RCC 7860 (cell line): ENCODE data around the gene NPHP4.
"Not testable (repeated sequence)": the region's sequence is repeated elsewhere in the genome, so short reads cannot be mapped to it uniquely, and the experiment has no call there.

Experiments
- DNase-seq: peaks from one replicate; pipeline ENCODE4 v3.0.0-alpha.2; 2015; ENCODE audit warnings: low spot score
- FAIRE-seq: peaks from 2 replicates; lab custom pipeline; 2012; peaks lifted over from hg19 to GRCh38; lab: Jason Lieb, UNC

Gene NPHP4

DNA sequence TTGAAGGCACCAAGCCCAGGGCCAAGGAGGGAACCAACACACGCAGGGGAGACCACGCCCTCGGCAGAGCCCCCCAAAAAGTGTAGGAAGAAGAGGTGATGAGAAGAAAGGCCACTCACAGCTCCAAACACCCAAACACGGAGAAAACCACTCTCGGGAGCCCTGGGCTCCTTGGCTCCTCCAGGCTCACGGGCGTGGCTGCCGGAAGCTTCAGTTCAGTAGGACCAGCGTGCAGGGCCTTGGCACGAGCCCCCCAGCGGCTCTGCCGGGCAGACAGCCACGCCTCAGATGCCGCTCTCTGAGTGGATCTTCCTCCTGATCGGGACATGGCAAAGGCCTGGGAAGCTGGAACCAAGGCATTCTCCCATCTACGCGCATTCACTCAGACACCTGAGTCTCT, 94.0 kb downstream of the NPHP4 start:
- FAIRE-seq (no peak), DNase-seq (no peak)

DNA sequence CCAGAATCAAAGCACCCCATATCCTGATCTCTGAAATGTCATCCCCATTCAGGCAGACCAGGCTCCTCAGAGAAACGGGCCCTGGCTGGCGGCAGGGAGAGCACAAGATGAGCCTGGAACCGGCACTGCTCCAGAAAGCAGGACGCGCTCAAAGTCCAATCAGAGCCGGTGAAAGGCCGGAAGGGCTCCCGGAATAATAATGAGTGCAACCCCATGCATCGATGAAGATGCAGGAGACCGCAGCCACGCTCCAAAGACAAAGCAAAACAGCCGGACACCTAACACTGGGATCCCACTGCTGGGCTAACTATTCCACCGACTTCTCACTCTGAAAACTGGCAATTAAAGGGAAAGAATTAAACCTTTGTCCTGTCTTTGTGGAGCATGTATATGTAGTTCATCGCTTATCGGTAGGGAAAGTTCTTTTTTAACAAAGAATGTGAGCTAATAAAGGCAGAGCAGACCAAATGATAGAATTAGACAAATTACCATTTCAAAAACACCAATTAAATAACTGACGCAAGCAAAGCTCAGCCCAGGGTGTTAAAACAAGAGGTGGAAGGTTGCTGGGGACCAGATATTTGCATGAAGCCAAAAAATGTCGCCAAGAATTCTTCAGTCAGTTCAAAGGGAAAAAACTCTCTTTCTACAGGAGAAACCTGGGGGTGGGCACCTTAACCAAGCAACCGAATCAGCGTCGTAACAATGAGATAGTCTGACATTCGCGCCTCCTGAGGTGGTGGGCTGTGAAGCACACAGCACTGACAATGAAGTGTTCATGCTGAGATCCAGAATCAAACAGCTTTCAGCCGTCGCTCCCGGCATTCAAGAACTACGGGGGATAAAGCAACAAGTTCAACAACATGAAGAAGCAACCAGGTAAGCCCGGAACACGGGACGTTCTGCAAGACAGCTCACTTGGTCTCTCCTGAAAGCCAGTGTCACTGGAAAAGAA, 95.2 kb downstream of the NPHP4 start:
- no peak for DNase-seq
- FAIRE-seq = no peak

DNA sequence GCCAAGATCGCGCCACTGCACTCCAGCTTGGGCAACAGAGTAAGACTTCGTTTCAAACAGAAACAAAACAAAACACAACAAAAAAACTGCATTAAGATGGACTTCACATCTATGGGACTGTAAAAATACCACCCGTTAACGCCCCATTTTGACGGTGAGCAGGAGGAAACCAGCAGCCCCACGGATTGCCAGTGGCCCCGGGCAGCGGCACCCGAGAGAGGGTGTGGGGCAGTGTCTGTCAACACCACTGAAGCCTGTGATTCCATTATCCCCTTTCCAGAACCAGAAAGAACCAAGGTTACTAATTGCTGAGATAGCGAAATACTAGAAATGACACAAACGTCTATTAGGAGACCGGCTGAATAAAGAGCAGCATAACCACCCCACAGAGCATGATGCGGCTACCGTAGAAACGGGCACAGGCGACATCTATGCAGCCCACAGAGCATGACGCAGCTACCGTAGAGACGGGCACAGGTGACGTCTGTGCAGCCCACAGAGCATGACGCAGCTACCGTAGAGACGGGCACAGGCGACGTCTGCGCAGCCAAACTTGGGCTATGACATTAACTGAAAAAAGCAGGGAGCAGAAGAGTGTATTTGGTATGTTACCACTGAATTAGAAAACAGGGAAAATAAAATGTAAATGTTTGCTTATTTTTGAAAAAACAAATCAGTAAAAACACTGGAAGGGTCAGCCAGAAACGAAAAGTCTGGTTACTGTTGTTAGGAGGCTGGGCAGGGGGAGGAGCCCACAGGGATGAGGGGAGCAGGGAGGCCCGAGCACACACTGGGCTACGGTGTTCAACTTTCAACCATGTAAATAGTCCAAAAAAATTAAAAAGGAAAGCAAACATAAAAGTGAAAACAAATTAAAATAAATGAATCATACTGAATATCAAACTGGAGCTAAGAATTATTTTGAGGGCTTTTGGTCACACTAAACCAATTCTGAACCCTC, 96.5 kb downstream of the NPHP4 start:
- DNase-seq (no peak), FAIRE-seq (no peak)

DNA sequence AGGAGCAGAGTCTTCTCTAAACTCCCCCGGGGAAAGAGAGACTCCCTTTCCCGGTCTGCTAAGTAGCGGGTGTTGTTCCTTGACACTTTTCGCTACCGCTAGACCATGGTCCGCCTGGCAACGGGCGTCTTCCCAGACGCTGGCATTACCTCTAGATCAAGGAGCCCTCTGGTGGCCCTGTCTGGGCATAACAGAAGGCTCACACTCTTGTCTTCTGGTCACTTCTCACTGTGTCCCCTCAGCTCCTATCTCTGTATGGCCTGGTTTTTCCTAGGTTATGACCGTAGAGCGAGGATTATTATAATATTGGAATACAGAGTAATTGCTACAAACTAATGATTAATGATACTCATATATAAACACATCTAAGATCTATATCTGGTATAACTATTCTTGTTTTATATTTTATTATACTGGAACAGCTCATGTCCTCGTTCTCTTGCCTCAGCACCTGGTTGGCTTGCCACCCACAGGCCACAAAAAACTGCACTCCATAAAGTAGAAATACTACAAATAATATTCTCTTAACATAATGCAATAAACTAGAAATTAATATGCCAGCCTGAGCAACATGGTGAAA, 98.4 kb downstream of the NPHP4 start:
- not testable (repeated sequence) for DNase-seq, FAIRE-seq

DNA sequence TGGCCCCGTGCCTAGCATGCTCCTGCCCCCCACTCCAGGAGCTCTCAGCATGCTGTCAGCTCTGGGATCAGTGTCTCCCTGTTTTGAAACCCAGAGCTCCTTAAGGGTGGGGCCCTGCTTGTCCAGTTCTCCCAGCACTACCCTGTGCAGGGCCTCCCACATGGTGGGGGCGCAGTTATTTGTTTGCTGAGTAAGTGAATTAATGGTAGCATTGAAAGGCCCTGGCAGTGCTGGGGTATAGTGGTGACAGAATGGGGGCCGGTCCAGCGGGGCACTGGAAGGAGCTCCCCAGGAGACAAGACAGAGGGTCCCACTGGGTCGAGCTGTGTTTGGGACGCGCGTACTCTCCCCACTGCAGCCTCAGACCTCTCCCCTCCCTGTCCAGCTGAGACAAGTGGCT, 99.9 kb downstream of the NPHP4 start:
- no peak for FAIRE-seq
- no peak for DNase-seq

DNA sequence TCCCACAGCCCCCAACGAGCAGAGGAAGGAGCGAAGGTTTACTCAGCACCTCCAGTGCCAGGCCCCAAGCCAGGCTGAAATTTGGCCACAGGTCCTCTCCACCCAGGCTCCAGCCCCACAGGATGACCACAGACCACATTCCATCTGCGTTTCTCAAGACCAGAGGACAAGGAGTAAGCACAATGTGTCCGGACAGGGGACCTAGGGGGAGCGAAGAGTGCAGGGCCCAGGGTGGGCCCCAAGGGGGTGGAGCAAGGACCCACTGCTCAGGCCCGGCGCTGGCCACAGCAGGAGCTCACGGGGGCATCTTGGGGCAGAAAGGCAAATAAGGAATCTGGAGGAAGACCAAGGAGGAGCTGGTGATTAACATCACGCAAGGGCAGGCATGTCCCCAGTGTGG, 100.5 kb downstream of the NPHP4 start:
- FAIRE-seq = no peak
- no peak for DNase-seq

DNA sequence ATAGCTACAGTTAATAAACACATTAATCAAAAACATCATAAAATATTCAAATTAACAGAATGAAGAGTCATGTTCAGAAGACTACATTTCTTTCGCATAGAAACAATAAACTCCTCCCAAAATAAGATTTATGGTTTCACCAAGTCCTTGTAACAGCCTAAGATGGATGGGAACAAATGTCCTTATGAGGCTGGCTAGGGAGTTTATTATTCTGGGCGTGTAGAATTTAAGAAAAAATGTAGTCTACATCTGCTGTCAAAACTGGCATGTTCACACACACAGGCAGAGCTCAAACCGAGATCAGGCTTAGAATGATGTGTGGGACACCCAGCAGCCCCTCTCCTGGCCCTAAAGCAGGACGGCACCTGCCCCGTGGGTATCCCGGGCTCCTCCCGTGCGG, 101.1 kb downstream of the NPHP4 start:
- no peak for DNase-seq
- no peak for FAIRE-seq

DNA sequence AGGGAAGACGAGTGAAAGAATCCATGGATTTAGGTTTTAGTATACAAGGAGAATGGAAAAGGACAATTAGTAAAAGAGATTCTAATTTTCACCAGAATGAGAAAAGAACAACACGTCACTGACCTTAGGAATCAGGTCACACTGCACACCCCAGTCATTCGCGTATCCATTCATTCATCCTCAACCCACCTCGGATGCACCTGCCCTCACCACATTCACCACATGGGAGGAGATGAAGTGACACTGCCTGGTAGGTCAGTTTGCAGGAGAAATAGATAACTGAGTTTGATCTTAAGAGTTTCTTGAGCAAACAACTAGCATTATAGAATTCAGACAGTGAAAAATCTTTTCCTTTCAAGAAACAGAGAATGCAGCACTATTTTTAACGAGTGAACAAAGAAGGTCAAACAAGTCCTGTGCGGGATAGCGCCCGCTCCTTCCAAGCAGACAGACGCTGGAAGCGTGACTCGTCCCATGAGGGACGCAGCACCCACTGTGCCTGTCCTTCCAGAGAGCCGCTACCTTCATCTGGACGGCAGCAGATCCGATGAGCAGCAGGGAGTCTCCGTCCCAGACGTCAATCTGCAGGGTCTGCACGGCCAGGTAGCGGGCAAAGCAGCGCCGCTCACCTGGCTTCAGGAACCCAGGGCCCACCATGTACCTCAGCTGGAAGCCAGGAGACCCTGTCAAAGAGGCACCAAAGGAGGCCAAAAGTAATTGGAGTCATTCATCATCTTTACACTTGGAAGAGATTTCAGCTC, 101.7 kb downstream of the NPHP4 start:
- no peak for FAIRE-seq
- no peak for DNase-seq

DNA sequence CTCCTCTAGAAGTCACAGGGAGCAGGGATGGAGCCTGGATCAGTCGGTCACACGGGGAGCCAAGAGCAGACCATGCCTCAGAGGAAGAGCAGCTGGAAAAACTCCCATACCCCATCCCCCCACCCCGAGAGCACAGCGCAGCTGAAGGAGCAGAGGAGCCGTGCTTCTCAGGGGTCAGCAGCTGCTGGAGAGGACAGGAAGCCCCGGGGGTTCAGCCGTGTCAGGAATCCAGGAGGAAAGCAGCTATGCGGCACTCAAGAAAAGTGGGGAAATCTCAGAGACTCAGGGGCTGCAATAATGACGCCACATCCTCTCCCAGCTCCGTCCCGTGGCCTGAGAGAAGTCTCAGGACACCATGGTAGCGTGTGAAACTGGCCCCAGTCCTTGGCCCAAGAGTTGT, 102.3 kb downstream of the NPHP4 start:
- DNase-seq (no peak), FAIRE-seq (no peak)

DNA sequence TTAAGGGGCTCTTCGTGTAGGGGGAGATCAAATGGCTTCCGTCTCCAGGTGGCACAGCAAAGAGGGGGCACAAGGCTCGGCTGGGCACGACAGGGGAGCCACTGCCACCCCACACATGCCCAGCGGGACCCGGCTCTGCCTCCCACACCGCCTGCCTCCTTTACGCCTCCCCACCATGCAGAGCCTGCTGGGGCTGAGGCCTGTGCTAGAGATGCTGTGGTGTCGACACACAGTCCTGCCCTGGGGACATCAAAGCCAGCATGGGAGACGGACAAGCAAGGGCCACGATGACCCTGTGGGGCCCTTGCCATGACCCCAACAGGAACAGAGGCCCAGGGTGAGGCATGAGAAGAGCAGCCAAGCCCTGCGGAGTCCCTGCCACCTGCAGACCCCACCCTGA, 102.8 kb downstream of the NPHP4 start:
- FAIRE-seq = no peak
- no peak for DNase-seq

DNA sequence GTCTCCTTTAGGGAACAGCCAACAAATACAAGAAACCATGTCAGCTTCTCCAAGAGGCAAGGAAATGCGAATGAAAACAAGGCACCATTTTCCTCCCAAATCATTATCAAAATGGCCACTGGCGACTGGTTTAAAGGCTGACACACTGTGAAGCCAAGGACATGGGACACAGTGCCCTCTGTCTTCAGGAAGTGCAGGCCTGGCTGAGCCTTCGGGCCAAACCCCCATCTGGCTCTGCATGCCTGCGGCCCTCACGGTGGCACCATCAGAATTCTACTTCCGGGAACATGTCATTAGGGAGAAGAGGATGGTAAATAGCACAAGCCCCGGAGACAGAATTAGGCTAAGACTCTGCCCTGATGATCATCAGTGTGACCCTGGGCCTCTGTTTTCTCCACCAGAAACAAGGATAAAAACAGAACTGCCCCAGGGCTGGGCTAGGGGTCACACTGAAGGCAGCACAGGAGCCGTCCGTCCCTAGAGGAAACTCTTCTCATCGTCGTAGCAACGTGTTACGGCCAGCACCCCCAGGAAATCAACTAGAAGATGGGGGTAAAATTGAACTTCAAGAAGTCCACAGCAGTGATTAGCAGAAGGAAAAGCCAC, 103.5 kb downstream of the NPHP4 start:
- FAIRE-seq (no peak), DNase-seq (no peak)

DNA sequence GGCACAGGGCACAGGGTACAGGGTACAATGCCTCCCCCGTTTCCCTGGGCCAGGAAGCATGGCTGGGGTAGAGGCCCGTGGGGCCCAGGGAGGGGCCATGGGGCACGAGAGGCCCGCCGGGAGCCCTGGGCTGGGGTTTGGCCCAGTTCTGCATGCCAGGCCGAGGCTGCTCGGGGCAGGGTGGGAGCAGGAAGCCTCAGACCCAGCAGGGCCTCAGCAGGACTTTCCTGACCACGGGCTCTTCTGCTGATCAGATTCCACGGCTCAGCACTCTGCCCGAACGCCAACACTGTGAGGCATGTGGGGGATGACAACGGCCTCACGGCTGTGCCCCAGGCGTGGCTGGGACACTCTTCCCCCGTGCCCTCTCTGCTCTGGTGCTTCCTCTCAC, 104.3 kb downstream of the NPHP4 start:
- DNase-seq (no peak), FAIRE-seq (no peak)

DNA sequence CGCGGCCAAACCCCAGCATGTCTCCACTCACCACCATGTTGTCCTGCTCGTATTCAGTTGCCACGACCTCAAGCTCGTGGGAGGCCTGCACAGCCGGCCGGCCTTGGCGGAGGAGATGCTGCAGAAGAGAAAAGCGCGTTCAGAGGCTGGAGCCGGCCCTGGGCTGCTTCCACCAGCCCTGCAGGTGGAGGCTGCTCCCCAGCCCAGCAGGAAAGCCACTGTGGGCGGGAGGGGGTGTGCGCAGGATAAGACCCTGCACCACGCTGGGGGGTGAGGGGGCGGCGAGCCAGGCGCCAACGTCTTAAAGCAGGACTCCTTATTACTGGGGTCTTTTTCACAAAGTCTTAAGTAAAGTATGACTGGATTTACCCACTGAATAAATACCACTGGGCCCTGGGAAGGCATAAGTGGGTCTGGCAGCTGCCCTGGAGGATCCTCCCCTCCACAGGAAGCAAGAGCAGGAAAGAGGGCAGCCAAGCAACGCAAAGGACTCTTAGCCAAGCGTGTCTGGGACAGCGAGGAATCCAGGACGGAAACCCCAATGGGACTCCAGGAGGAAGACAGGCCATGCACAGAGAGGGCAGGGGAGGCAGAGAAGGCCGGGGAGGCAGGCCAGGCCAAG, 104.8 kb downstream of the NPHP4 start:
- FAIRE-seq (no peak), DNase-seq (no peak)

DNA sequence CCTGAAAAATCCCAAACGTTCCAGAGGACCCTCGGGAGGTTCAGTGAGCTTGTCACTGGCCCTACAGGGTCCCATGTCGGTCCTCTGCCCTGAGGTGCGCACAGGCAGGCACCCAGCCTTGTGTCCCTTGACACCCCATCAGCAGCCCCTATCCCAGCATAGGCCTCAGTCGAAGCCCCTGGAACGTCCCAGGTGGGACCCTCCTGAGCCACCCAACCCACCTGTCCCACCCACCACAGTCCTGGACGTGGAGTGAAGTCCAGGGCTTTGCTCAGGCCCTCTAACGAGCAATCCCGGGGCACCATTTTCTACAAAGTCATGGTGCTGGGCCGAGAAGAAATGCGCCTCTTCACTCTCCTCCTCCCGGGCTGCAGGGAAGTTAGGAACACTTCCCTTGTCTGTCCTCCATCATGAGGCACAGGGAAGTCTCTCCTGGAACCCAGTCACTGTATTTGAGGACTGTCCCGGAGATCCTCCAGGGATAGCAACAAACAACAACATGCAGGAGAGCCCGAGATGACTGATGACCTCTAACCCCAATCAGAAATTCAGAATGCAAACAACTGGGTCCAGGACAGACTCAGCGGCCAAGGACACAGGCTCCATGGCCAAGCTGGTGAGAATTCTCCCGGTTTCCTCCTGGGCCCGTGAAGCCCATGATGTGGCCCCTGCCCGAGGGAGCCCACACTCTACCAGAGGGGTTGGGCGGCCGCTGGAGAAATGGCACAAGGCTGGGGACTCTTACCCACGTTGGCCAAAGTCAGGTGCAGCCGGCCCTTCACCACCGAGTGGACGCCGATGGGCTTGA, 105.5 kb downstream of the NPHP4 start:
- no peak for DNase-seq
- no peak for FAIRE-seq

DNA sequence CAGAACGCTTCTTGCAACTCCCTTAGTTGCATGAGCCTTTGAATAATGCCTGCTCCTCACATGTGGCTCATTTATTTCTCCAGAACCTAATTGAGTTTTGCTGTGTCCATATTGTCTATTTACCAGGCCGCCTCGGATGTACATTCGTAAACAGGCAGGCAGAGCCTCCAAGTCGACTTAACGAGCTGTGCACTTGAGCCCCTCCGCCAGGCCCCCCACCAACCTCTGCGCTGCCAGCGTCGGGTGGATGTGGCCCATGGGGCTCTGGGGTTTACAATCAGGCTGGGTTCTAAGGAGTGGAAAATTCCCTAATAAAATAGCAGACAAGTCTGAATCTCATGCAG, 106.1 kb downstream of the NPHP4 start:
- no peak for FAIRE-seq
- no peak for DNase-seq

DNA sequence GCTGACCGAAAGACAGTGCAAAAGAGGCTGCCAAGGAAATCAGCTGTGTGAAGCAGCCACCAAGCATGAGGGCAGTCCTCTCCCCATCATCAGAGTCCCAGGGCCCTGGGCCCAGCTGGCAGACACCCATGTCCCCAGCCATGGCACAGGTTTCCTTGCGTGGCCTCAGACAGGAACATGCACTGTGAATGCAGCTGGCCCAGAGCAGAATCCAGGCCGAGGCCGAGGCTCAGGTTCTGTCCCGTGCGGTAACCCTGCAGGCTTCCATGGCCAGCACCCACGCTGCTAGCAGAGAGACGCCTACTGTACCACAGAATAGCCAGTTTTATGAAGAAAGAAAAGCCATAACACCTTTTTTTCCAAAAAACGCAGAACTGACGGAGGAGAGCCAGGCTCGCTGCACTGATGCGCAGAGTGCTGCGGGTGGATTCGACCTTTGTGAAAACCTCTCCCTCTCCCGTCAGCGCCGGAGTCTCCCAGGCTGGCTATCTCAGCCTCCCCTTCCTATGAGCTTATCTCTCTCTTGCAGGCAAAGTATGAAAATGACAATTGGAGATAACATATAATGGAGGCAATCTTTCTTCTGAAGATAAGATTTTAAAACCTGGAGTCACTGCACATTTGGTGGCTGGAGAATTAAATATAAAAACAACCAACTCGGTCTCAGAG, 106.6 kb downstream of the NPHP4 start:
- no peak for DNase-seq
- no peak for FAIRE-seq

DNA sequence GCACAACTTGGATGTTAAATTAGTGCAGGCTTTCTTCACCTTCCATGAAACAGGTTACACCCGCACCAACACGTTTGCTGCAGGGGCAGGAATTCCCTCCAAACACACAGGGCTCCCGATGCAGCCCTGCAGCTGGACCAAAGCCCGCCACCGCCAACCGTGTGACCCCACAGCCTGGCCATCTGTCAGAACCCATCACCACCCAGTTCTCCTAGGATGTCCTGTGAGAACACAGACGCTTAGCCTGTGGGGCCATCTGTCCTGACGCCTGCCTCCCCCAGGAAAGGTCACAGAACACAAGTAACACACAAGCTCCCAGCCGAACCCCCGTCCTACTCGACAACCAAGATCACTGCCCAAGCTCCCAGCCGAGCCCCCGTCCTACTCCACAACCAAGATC, 108.1 kb downstream of the NPHP4 start:
- DNase-seq (no peak), FAIRE-seq (no peak)
